ENCODE data around the gene PIP5K1C.

- TF ChIP-seq EZH2 (IDR thresholded peaks at IDR 0.05) (no peak), POLR2AphosphoS5 (IDR thresholded peaks at IDR 0.05; ENCODE audit: borderline replicate concordance, low read depth, low read length) (no peak)
Observed at GRCh38 chr19:3642296-3642695, 58.0 kb downstream of the PIP5K1C start.
